Measurements from ENCODE around the gene PLB1. TPM values are rescaled to one million over a fixed set of nuclear protein-coding genes. Genes with fewer than 3 reads are reported as not detected.
A peak's percentile ranks its signal among the peaks of the same experiment; 100 is the strongest.

The PLB1 gene
- 3.2 TPM for polyA plus RNA-seq
- long read RNA-seq, donor 1, full-length matches to known transcripts = 1 of 1 reads
- long read RNA-seq, donor 1, partial matches to known transcripts = 0 of 1 reads
- long read RNA-seq, donor 1, other reads (novel, unspliced or antisense) = 0 of 1 reads
- long read RNA-seq, donor 2, full-length matches to known transcripts = 1 of 1 reads
- long read RNA-seq, donor 2, partial matches to known transcripts = 0 of 1 reads
- long read RNA-seq, donor 2, other reads (novel, unspliced or antisense) = 0 of 1 reads
- long read RNA-seq, donor 3 = 0 reads
- long read RNA-seq, donor 4 = 0 reads
- long read RNA-seq, donor 5 = 0 reads
- long read RNA-seq, donor 6 = 0 reads
- long read RNA-seq, donor 7 = 0 reads
- long read RNA-seq, donor 8, partial matches to known transcripts = 0 of 1 reads
- long read RNA-seq, donor 8, other reads (novel, unspliced or antisense) = 0 of 1 reads
- long read RNA-seq, donor 9 = 0 reads
- long read RNA-seq, donor 10 = 0 reads
- long read RNA-seq, donor 11, full-length matches to known transcripts = 2 of 2 reads
- long read RNA-seq, donor 11, partial matches to known transcripts = 0 of 2 reads
- long read RNA-seq, donor 11, other reads (novel, unspliced or antisense) = 0 of 2 reads

GRCh38 chr2:28495551-28496250, at the start of gene PLB1:
TSS of gene PLB1 (plus strand) at chr2:28496060. CDS start at chr2:28496115, 55 bp downstream.
- peak within 1 kb of the TSS; percentile 53 for H3K27ac ChIP-seq (ENCODE audit: low read length)
- H3K9me3 ChIP-seq (ENCODE audit: control insufficient read depth, low read depth, low read length) = no peaks in the 10 kb centered on the region
- peak; percentile 55 to 78 for DNase-seq

GRCh38 chr2:28446531-28446930, 49.3 kb upstream of the PLB1 start:
- no peaks in the 10 kb centered on the region for H3K9me3 ChIP-seq (ENCODE audit: control insufficient read depth, low read depth, low read length)
- H3K27ac ChIP-seq (ENCODE audit: low read length) = no peak overlapping the region
- H3K4me3 ChIP-seq (ENCODE audit: low read length) = no peak overlapping the region
- H3K27me3 ChIP-seq (ENCODE audit: control insufficient read depth, insufficient read depth, low read length) = no peaks in the 10 kb centered on the region
- no peaks in the 10 kb centered on the region for H3K36me3 ChIP-seq (ENCODE audit: control insufficient read depth, insufficient read depth, low read length)
- no peak for DNase-seq
- H3K4me1 ChIP-seq (ENCODE audit: control insufficient read depth, insufficient read depth, low read length) = peaks cover 3% of the 10 kb centered on the region

More at GRCh38 chr2:28495551-28496250, at the start of gene PLB1:
- H3K36me3 ChIP-seq (ENCODE audit: control insufficient read depth, insufficient read depth, low read length) = no peaks in the 10 kb centered on the region
- WGBS (ENCODE audit: insufficient coverage, low lambda C conversion rate) = 30% methylated on average over 2 of the region's 14 CpGs
- peaks cover 27% of the 10 kb centered on the region for H3K4me1 ChIP-seq (ENCODE audit: control insufficient read depth, insufficient read depth, low read length)
- peak within 1 kb of the TSS; percentile 44 for H3K4me3 ChIP-seq (ENCODE audit: low read length)
- H3K27me3 ChIP-seq (ENCODE audit: control insufficient read depth, insufficient read depth, low read length) = no peaks in the 10 kb centered on the region

GRCh38 chr2:28447086-28447485, 48.8 kb upstream of the PLB1 start:
- no peak for DNase-seq
- Histone ChIP-seq H3K27me3 (ENCODE audit: control insufficient read depth, insufficient read depth, low read length) (no peaks in the 10 kb centered on the region), H3K4me3 (ENCODE audit: low read length) (no peak overlapping the region), H3K4me1 (ENCODE audit: control insufficient read depth, insufficient read depth, low read length) (peaks cover 3% of the 10 kb centered on the region), H3K36me3 (ENCODE audit: control insufficient read depth, insufficient read depth, low read length) (no peaks in the 10 kb centered on the region), H3K9me3 (ENCODE audit: control insufficient read depth, low read depth, low read length) (no peaks in the 10 kb centered on the region), H3K27ac (ENCODE audit: low read length) (no peak overlapping the region)
- no CpG with 5 or more reads among the region's 3 CpGs for WGBS (ENCODE audit: insufficient coverage, low lambda C conversion rate)

- Histone ChIP-seq H3K27me3 (ENCODE audit: control insufficient read depth, insufficient read depth, low read length) (no peaks in the 10 kb centered on the region), H3K4me1 (ENCODE audit: control insufficient read depth, insufficient read depth, low read length) (peaks cover 3% of the 10 kb centered on the region), H3K9me3 (ENCODE audit: control insufficient read depth, low read depth, low read length) (no peaks in the 10 kb centered on the region), H3K4me3 (ENCODE audit: low read length) (no peak overlapping the region), H3K36me3 (ENCODE audit: control insufficient read depth, insufficient read depth, low read length) (no peaks in the 10 kb centered on the region), H3K27ac (ENCODE audit: low read length) (no peak overlapping the region)
- WGBS (ENCODE audit: insufficient coverage, low lambda C conversion rate) = 100% methylated on average over 2 of the region's 8 CpGs
- no peak for DNase-seq
Observed at GRCh38 chr2:28447943-28448792, 47.7 kb upstream of the PLB1 start.

GRCh38 chr2:28448793-28449100, 47.1 kb upstream of the PLB1 start:
- WGBS (ENCODE audit: insufficient coverage, low lambda C conversion rate) = no CpG with 5 or more reads among the region's 3 CpGs

GRCh38 chr2:28449126-28449487, 46.8 kb upstream of the PLB1 start:
- Histone ChIP-seq H3K9me3 (ENCODE audit: control insufficient read depth, low read depth, low read length) (no peaks in the 10 kb centered on the region), H3K4me1 (ENCODE audit: control insufficient read depth, insufficient read depth, low read length) (peaks cover 3% of the 10 kb centered on the region), H3K36me3 (ENCODE audit: control insufficient read depth, insufficient read depth, low read length) (no peaks in the 10 kb centered on the region), H3K27ac (ENCODE audit: low read length) (no peak overlapping the region), H3K27me3 (ENCODE audit: control insufficient read depth, insufficient read depth, low read length) (no peaks in the 10 kb centered on the region), H3K4me3 (ENCODE audit: low read length) (no peak overlapping the region)
- no CpG with 5 or more reads among the region's 6 CpGs for WGBS (ENCODE audit: insufficient coverage, low lambda C conversion rate)
- no peak for DNase-seq

More at GRCh38 chr2:28448793-28449100, 47.1 kb upstream of the PLB1 start:
- no peaks in the 10 kb centered on the region for H3K36me3 ChIP-seq (ENCODE audit: control insufficient read depth, insufficient read depth, low read length)
- peaks cover 3% of the 10 kb centered on the region for H3K4me1 ChIP-seq (ENCODE audit: control insufficient read depth, insufficient read depth, low read length)
- H3K9me3 ChIP-seq (ENCODE audit: control insufficient read depth, low read depth, low read length) = no peaks in the 10 kb centered on the region
- no peak for DNase-seq
- H3K4me3 ChIP-seq (ENCODE audit: low read length) = no peak overlapping the region
- no peaks in the 10 kb centered on the region for H3K27me3 ChIP-seq (ENCODE audit: control insufficient read depth, insufficient read depth, low read length)
- H3K27ac ChIP-seq (ENCODE audit: low read length) = no peak overlapping the region

GRCh38 chr2:28449488-28450395, 46.1 kb upstream of the PLB1 start:
- DNase-seq = peak in 1 of 2 donors; percentile 48
- Histone ChIP-seq H3K36me3 (ENCODE audit: control insufficient read depth, insufficient read depth, low read length) (no peaks in the 10 kb centered on the region), H3K9me3 (ENCODE audit: control insufficient read depth, low read depth, low read length) (no peaks in the 10 kb centered on the region), H3K4me3 (ENCODE audit: low read length) (no peak overlapping the region), H3K27me3 (ENCODE audit: control insufficient read depth, insufficient read depth, low read length) (no peaks in the 10 kb centered on the region), H3K4me1 (ENCODE audit: control insufficient read depth, insufficient read depth, low read length) (peaks cover 3% of the 10 kb centered on the region), H3K27ac (ENCODE audit: low read length) (no peak overlapping the region)
- 78% methylated on average over 5 of the region's 17 CpGs for WGBS (ENCODE audit: insufficient coverage, low lambda C conversion rate)

- Histone ChIP-seq H3K9me3 (ENCODE audit: control insufficient read depth, low read depth, low read length) (no peaks in the 10 kb centered on the region), H3K36me3 (ENCODE audit: control insufficient read depth, insufficient read depth, low read length) (no peaks in the 10 kb centered on the region), H3K27me3 (ENCODE audit: control insufficient read depth, insufficient read depth, low read length) (no peaks in the 10 kb centered on the region), H3K4me1 (ENCODE audit: control insufficient read depth, insufficient read depth, low read length) (peaks cover 3% of the 10 kb centered on the region), H3K27ac (ENCODE audit: low read length) (no peak overlapping the region), H3K4me3 (ENCODE audit: low read length) (no peak overlapping the region)
- DNase-seq = no peak
- 97% methylated on average over 6 of the region's 15 CpGs for WGBS (ENCODE audit: insufficient coverage, low lambda C conversion rate)
Observed at GRCh38 chr2:28450901-28451565, 44.8 kb upstream of the PLB1 start.

GRCh38 chr2:28451793-28452533, 43.9 kb upstream of the PLB1 start:
- Histone ChIP-seq H3K27ac (ENCODE audit: low read length) (no peak overlapping the region), H3K36me3 (ENCODE audit: control insufficient read depth, insufficient read depth, low read length) (no peaks in the 10 kb centered on the region), H3K4me3 (ENCODE audit: low read length) (no peak overlapping the region), H3K4me1 (ENCODE audit: control insufficient read depth, insufficient read depth, low read length) (peaks cover 3% of the 10 kb centered on the region), H3K27me3 (ENCODE audit: control insufficient read depth, insufficient read depth, low read length) (no peaks in the 10 kb centered on the region), H3K9me3 (ENCODE audit: control insufficient read depth, low read depth, low read length) (no peaks in the 10 kb centered on the region)
- no peak for DNase-seq
- no CpG with 5 or more reads among the region's 19 CpGs for WGBS (ENCODE audit: insufficient coverage, low lambda C conversion rate)

Measured in large intestine (tissue), 12 donors.